Smooth muscle cell (in vitro differentiated cells): Measurements from ENCODE around the gene TOX2. TPM values are rescaled to one million over a fixed set of nuclear protein-coding genes. Genes with fewer than 3 reads are reported as not detected.
A peak's percentile ranks its signal among the peaks of the same experiment; 100 is the strongest.

Experiments
- DNase-seq: peaks from one replicate; lab custom pipeline; 2025; ENCODE audit not compliant: unreplicated experiment; lab: John Stamatoyannopoulos, UW
- H2AFZ ChIP-seq: fragments of 200-600 bp; sonication (generic); 2 replicates; pipeline ENCODE4 v1.6.0; 2016; ENCODE audit warnings: antibody characterized with exemption, low read depth, mild to moderate bottlenecking
- H3F3A ChIP-seq: fragments of 200-600 bp; sonication (generic); 2 replicates; pipeline ENCODE4 v1.6.0; 2017; ENCODE audit warnings: antibody characterized with exemption, low read depth
- H3K27ac ChIP-seq: fragments of 200-600 bp; sonication (generic); 2 replicates; pipeline ENCODE4 v1.5.1; 2016; ENCODE audit warnings: low read depth, mild to moderate bottlenecking
- H3K27me3 ChIP-seq: fragments of 200-600 bp; sonication (generic); 2 replicates; pipeline ENCODE4 v1.6.1; 2016; ENCODE audit warnings: low read depth, mild to moderate bottlenecking
- H3K36me3 ChIP-seq: fragments of 200-600 bp; sonication (generic); 2 replicates; pipeline ENCODE4 v1.5.1; 2016; ENCODE audit warnings: low read depth
- H3K4me1 ChIP-seq: fragments of 200-600 bp; sonication (generic); 2 replicates; pipeline ENCODE4 v1.5.1; 2016; ENCODE audit warnings: low read depth
- H3K4me2 ChIP-seq: fragments of 200-600 bp; sonication (generic); 2 replicates; pipeline ENCODE4 v1.6.0; 2016; ENCODE audit warnings: mild to moderate bottlenecking
- H3K4me3 ChIP-seq: fragments of 200-600 bp; sonication (generic); 2 replicates; pipeline ENCODE4 v1.5.1; 2016; ENCODE audit warnings: mild to moderate bottlenecking
- H3K79me2 ChIP-seq: fragments of 200-600 bp; sonication (generic); 2 replicates; pipeline ENCODE4 v1.6.0; 2016; ENCODE audit warnings: low read depth, mild to moderate bottlenecking
- H3K9ac ChIP-seq: fragments of 200-600 bp; sonication (generic); 2 replicates; pipeline ENCODE4 v1.6.0; 2016; ENCODE audit warnings: low read depth
- H3K9me3 ChIP-seq: fragments of 200-600 bp; sonication (generic); replicated peaks from 2 replicates; pipeline ENCODE4 v1.5.1; 2016; ENCODE audit warnings: low read depth
- H4K20me1 ChIP-seq: fragments of 200-600 bp; sonication (generic); 2 replicates; pipeline ENCODE4 v1.6.0; 2016; ENCODE audit warnings: low read depth
- WGBS: methylation state at CpG from one replicate; pipeline ENCODE4 v1.1.7; 2016; ENCODE audit warnings: low lambda C conversion rate; 5-methylcytosine and 5-hydroxymethylcytosine counted together
- polyA plus RNA-seq: library from polyadenylated mRNA; unstranded; fragments of >200 nt; fragmentation: Nextera tagmentation; extraction: Ambion mirVana; gene quantifications from 2 replicates; pipeline ENCODE4 v1.2.1, GENCODE V29; 2016
- total RNA-seq: library from RNA; depleted of rRNA; stranded (reverse); fragments of >200 nt; gene quantifications from 2 replicates; pipeline ENCODE4 v1.2.3, GENCODE V29; 2014
- TF ChIP-seq, protein P1 (sequence below): fragments of 200-600 bp; sonication (generic); IDR thresholded peaks from 2 replicates; pipeline ENCODE4 v1.5.1; 2017; ENCODE audit warnings: borderline replicate concordance, mild to moderate bottlenecking, antibody characterized with exemption; ENCODE audit not compliant: insufficient read depth, poor library complexity, severe bottlenecking

The TOX2 gene
- total and polyA plus RNA-seq, 2 experiments from 2014 or later = 1.1 to 3.8 TPM

DNA sequence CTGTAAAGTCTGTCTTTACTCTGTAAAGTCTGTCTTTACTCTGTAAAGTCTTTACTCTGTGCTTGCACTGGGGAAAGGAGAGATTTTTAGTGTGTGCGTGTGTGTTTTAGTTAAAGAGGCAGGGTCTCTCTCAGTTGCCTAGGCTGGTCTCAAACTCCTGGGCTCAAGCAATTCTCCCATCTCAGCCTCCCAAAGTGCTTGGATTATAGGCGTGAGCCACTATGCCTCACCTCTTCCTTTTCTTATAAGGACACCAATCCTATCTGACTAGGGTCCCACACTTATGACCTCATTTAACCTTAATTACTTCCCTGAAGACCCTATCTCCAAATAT lies 178.6 kb downstream of the TOX2 start:
- Histone ChIP-seq H3K27ac (no peak overlapping the region), H3K4me2 (no peak overlapping the region), H3K9me3 (no peaks in the 10 kb centered on the region), H2AFZ (no peak overlapping the region), H3K27me3 (no peaks in the 10 kb centered on the region), H3K36me3 (no peaks in the 10 kb centered on the region), H3K79me2 (no peaks in the 10 kb centered on the region), H3K4me3 (no peak overlapping the region), H3K4me1 (no peaks in the 10 kb centered on the region), H4K20me1 (no peaks in the 10 kb centered on the region), H3K9ac (no peak overlapping the region), H3F3A (no peaks in the 10 kb centered on the region)
- TF ChIP-seq, protein P1, sequence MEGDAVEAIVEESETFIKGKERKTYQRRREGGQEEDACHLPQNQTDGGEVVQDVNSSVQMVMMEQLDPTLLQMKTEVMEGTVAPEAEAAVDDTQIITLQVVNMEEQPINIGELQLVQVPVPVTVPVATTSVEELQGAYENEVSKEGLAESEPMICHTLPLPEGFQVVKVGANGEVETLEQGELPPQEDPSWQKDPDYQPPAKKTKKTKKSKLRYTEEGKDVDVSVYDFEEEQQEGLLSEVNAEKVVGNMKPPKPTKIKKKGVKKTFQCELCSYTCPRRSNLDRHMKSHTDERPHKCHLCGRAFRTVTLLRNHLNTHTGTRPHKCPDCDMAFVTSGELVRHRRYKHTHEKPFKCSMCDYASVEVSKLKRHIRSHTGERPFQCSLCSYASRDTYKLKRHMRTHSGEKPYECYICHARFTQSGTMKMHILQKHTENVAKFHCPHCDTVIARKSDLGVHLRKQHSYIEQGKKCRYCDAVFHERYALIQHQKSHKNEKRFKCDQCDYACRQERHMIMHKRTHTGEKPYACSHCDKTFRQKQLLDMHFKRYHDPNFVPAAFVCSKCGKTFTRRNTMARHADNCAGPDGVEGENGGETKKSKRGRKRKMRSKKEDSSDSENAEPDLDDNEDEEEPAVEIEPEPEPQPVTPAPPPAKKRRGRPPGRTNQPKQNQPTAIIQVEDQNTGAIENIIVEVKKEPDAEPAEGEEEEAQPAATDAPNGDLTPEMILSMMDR = peak; percentile 16
- 60% methylated on average over 2 of the region's 2 CpGs for WGBS
- no peak for DNase-seq

DNA sequence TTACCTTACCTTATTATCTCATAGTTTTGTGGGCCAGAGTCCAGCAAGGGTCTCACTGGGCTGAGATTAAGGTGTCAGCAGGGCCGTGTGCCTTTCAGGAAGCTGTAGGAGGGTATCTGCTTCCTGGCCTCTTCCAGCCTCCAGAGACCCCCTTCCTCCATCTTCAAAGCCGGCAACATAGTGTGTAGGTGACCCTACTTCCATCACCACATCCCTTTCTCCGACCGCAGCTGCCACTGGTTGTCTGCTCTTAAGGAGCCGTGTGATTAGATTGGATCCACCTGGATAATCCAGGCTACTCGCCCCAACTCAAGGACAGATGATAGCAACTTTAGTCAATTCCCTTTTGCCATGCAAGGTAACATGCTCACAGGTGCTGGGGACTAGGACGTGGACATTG lies 181.2 kb downstream of the TOX2 start:
- no peak for DNase-seq
- Histone ChIP-seq H3K4me2 (no peak overlapping the region), H4K20me1 (no peaks in the 10 kb centered on the region), H3K9me3 (no peaks in the 10 kb centered on the region), H3K4me1 (no peaks in the 10 kb centered on the region), H3K36me3 (no peaks in the 10 kb centered on the region), H3K4me3 (no peak overlapping the region), H3K27me3 (no peaks in the 10 kb centered on the region), H2AFZ (no peak overlapping the region), H3K27ac (no peak overlapping the region), H3F3A (no peaks in the 10 kb centered on the region), H3K79me2 (no peaks in the 10 kb centered on the region), H3K9ac (no peak overlapping the region)
- WGBS = 93% methylated on average over 7 of the region's 7 CpGs
- TF ChIP-seq, protein P1 = no peak

DNA sequence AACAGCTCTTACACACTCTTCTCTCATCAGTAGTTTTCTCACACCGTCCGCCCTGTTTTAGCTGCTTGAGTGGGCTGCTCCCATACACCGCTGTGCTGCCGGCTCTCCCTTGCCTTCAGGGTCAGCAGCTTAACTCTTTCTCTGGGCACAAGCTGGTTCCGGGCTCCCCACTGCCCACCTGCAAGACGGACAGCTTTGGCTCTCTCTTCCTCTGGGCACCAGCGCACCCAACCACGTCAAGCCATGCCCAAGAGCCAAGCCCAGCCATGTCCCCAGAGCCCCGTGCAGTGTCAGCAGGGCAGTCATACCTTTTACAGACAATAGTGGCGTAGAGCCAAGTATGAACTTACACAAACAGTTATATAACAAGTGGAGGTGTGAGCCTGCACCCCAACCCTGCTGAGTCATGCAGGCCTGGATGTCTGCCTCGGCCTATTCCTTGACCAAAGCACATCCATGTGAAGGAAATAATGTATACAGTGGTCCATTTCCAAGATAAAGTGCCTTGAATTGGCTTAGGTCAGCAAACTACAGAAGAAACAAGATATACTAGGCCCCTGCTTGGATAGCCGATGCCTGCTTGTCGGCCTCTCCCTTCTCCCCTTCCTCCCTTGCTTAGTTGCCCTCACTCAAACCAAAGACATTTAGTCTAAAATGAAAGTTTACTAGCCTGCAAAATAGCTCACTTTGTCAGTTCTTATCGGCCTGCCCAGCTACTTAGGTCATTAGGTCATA lies 183.0 kb downstream of the TOX2 start:
- Histone ChIP-seq H3F3A (no peaks in the 10 kb centered on the region), H3K4me2 (no peak overlapping the region), H3K27me3 (no peaks in the 10 kb centered on the region), H2AFZ (no peak overlapping the region), H3K36me3 (no peaks in the 10 kb centered on the region), H3K4me1 (no peaks in the 10 kb centered on the region), H3K9ac (no peak overlapping the region), H3K4me3 (no peak overlapping the region), H3K79me2 (no peaks in the 10 kb centered on the region), H3K9me3 (peaks cover 3% of the 10 kb centered on the region), H4K20me1 (no peaks in the 10 kb centered on the region), H3K27ac (no peak overlapping the region)
- TF ChIP-seq, protein P1 = no peak
- no peak for DNase-seq
- 76% methylated on average over 14 of the region's 14 CpGs for WGBS

DNA sequence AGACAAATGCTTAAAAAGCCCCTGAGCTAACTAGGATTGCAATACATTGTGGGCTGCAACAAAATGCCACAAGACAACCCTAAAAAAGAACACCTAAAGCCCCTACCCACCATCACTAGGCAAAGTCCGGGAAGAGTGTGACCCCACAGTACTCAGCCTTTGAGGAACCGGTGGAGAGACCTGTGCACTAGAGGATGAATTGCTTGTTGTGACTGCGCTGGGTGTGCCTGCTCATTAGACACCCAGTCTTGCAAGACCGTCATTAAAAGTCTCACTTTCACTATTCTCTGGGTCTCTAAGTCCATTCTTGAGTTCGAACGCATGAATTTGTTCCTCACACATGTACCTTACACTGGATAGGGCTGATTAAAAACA lies 183.6 kb downstream of the TOX2 start:
- no peak overlapping the region for H3K4me2 ChIP-seq
- TF ChIP-seq, protein P1 = no peak

More for the DNA sequence above, 183.6 kb downstream of the TOX2 start:
- Histone ChIP-seq H3K4me3 (no peak overlapping the region), H3K36me3 (no peaks in the 10 kb centered on the region), H3K4me1 (no peaks in the 10 kb centered on the region), H3K79me2 (no peaks in the 10 kb centered on the region), H3F3A (no peaks in the 10 kb centered on the region), H3K27me3 (peaks cover 4% of the 10 kb centered on the region), H3K9ac (no peak overlapping the region), H3K9me3 (peaks cover 4% of the 10 kb centered on the region), H2AFZ (no peak overlapping the region), H4K20me1 (no peaks in the 10 kb centered on the region), H3K27ac (no peak overlapping the region)
- WGBS = 91% methylated on average over 6 of the region's 6 CpGs
- no peak for DNase-seq
